NCI-H345 (cell line): ENCODE data around the gene KLHL36.

Experiments used
- DNase-seq: peaks from one replicate; lab custom pipeline; 2025; lab: John Stamatoyannopoulos, UW

KLHL36 gene

DNA sequence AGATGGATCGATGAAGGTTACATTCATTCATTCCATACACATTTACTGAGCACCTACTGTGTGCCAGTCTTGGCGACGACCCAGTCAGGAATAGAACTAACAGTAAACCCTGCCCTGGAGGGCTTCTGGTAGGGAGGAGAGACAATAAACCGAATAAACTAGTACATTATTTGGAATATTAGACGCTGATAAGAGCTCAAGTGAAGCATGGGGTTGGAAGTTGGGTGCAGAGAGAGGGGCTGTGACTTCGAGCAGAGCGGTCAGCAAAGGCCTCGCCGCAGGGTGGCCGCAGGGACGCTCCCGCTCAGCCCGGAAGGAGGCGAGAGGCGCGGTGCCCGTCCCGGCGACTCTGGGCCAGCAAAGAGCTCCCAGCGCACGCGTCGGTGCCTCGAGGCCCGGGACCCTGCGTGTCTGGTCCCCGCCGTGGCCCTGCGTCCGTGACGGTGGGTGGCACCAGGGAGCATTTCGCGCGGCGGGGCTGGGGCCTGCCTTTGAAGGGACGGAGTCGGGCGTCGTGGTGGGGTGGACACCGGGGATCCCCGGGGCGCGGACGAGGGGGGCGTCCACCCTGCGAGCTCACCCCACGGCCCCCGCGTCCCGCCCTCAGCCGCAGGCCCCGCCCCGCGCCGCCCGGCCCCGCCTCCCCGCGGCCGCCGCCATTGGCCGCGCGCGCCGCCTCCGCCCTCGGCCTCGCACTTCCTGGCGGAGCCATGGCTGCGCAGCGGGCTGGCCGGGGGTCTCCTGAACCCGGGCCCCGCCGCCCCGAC is at the start of gene KLHL36:
Gene KLHL36 (plus strand): TSS at position 684 of the 767 bp plus-strand sequence. CDS start 2,357 bp downstream, outside the sequence.
- peak; percentile 55 for DNase-seq

DNA sequence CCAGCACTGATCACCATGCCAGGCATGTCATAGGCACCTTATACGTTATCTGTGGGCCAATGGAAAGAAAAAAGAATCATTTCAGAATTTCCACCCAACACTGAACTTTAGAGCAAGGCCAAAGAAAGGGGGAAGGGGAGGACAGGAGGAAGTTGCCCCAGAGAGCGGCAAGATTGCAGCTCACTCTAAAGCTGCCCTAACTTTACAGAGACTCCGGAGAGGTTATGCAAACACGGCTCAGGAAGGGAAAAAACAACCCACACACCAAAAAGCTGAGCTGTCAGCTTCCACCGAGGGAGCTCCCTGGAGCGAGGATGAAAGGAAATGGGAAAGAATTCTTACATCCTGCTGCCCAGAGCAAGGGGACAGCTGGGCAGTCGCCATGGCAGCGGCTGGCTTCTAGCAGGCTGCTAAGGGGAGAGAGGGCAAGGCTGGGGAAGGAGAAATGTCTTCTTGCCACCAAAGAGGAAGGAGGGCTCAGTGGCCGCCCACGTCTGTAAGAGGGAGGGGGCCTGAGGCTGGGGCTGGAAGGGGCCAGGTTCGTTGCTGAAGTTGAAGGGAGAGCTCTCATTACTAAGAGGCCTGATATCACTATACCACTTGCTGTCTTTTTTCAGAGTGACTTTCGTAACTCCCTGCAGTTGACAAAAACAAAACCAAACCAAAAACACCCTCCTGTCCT is 48.6 kb upstream of the KLHL36 start:
- peak; percentile 18 for DNase-seq

DNA sequence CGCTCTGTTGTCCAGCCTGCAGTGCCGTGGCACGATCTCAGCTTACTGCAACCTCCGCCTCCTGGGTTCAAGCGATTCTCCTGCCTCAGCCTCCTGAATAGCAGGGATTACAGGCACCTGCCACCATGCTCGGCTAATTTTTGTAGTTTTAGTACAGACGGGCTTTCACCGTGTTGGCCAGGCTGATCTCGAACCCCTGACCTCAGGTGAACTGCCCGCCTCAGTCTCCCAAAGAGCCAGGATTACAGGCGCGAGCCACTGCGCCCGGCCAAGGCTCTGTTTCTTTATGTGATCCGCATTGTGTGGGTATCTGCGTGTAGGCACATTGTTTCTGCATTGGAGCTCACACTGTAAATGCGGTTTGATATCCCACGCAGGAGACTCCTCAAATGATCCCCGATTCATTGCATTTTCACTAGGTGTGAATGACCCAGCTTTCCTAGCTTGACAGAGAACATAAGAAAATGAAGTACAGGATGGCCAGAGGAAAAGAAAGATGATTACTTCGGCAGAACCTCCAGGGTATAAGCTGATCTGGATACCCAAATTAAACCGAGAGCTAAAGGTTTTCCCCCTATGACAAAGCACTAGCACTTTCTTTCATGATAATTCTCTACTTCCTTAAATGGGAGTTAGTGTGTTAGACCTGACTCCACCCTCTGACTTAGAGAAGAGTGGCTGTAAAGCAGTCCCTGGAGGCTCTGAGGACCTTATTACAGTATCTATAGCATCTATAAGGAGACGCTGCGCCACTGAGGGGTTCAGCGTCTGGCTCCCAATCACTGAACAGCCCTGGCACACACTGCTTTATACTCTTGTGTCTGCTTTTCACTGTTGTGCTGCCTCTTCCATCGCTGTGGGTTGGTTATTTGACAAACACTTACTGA is 47.7 kb upstream of the KLHL36 start:
- no peak for DNase-seq

DNA sequence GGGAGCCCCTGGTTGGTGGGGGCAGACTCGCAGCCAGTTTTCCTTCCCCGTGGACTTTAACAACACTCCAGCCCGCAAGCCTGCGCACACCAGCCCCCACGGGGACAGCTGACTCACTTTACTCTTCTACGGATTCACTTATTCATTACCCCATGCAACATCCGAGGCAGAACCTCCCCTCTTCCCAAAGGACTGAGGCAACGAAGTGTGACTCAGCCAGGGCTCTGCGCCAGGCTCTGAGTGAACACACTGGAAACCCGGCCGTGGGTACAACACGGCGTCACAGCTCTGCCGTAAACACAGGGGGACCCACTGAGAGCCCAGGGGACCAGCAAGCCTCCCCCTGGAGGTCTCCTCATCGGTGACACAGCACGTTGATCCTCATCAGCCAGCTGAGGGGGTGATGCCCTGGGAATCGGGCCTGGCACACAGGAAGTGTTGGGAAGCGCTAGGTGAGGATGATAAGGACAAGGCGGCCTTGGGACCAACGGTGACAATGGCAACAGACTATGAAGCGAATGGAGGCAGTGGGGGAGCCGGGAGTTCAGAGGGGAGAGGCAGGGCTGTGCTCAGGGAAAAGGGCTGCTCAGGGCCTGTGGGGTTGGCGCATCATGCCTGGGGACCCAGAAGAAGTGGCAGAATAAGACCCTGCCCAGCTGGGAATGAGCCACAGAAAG is 45.0 kb upstream of the KLHL36 start:
- peak; percentile 30 for DNase-seq

DNA sequence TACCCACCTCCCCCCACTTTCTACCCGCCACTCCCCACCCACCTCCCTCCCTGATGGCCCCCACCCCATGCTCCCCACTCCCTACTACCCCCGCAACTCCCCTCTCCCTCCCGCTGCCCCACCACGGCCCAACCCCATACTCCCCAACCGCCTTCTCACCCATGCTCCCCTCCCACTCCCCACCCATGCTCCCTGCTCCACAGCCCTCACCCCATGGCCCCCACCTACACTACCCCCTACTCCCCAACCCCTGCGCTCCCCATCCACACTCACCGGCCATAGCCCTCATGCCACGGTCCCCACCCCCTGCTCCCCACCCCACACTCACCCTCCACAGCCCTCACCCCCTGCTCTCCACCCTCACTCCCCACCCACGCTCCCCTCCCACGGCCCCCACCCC is 44.4 kb upstream of the KLHL36 start:
- no peak for DNase-seq

DNA sequence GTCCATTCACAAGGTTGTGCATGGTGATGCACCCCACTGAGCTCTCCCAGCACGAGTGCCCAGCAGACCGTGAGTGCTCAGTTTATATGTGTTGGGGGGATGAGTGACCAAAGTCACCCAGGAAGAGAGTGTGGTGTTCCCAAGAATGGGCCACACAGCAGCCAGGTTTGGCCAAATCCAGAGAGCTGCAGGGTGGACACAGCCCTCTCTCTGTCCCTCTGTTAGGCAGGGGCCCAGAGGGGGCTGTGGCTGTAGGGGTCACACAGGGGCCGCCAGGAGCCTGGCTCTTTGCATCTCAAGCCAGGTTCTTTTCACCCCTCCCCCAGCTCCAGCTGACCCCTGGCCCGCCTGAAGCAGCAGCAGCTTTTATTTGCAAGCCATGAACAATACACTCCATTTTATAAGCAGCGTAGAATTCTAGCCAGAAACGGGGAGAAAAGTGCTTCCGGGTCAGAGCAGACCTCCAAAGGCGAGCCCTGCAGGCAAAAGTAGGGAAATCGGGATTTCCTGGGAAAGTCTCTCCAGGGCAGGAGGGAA is 43.8 kb upstream of the KLHL36 start:
- no peak for DNase-seq

DNA sequence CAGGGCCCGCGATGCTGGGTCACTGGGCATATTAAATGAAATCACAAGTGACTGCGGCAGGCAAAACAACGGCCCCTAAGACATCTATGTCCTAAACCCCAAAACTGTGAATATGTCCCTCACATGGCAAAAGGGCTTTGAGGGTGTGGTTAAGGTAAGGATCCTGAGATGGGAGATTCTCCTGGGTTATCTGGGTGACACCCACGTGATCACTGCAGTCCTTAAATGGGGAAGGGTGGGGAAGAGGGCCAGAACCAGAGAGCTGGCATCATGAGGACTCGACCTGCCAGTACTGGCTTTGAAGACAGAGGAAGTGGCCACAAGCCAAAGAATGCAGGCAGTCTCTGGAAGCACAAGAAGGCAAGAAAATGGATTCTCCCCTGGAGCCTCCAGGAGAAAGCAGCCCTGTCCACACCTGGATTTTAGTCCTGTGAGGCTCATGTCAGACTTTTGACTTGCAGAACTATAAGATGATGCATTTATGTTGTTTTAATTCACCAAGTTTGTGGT is 42.9 kb upstream of the KLHL36 start:
- DNase-seq: no peak

DNA sequence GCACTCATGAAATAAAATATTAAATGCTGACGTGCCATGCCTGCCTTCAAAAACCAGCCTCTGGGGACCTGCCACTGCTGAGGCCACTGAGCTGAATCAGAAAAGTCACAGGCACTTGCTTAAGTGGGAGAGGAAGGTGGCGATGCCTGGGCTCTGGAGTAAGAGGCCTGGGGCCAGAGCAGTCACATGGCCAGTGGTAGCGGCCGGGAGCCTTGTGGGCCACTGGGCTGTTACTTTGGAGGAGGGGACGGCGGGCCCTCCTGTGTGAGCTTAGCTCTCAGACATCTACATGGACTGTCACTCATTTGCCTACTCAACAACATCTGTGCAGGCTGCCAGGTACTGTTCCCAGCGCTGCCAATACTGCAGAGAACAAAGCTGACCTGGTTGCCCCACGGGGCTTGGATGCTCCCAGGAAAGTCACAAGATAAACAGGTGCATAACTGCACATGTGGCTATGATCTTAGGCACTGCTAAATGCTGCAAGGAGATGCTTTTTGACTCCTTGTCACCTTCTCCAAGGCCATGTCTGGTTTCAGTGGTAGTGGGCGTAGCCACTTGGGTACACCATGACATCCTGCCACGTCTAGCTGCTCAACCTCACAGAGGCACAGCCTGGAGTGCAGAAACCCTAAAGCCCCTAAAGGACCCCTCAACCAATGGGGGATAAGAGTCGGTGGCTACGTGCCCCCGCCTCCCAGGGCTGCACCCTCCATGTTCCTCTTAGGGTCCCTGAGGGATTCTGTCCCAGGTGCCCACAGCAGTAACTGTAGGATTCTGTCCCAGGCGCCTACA is 42.0 kb upstream of the KLHL36 start:
- DNase-seq: no peak

DNA sequence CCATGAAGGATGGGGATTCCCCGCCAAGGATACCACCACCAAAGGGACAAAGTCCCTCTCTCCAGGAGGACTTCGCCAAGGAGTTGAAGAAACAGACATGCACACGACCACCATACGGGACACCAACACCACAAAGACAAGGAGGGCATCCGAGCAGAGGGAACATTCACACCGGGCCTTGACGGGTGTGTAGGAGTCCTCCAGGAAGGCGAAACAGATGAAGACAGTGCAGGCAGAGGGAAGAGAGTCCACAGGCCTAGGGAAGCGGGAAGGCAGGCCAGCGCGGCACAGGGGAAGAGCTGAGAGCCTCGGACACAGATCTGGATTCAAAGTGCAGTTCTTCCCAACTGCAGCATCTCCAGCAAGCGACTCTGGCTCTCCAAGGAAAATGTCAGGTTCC is 41.2 kb upstream of the KLHL36 start:
- no peak for DNase-seq

DNA sequence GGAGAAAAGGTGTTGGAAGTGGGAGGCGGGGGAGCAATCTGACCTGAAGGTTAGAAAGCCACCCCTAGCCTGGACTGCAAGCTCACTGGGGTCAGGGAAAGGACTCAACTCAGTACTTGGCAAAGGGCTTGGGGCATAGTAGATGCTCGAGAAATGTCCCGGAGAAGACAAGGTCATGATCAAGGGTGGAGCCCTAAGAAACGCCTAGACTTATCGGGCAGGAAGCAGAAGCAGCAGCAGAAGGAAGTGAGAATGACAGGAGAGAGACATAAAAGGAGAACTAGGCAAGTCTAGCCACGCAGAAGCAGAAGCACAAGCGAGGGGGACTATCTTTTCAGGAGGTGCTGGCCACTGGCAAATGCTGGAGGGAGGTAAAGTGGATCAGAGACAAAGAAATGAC is 40.6 kb upstream of the KLHL36 start:
- no peak for DNase-seq

DNA sequence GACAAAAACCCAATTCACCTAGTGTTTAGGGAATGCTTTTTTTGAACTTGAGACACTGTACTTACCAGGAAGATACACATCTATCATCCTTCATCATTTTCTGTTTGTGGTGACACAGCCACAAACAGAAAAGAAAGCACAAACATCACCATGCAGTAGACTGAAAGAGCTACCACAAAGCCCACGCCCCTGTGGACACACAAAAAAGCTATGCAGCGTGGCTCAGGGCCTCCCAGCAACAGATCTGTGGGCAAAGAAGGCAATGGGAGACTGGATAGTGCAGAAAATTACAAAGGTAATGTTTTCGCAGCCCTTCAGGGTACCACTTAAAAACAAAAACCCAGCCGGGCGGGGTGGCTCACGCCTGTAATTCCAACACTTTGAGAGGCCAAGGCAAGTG is 40.0 kb upstream of the KLHL36 start:
- DNase-seq: no peak

DNA sequence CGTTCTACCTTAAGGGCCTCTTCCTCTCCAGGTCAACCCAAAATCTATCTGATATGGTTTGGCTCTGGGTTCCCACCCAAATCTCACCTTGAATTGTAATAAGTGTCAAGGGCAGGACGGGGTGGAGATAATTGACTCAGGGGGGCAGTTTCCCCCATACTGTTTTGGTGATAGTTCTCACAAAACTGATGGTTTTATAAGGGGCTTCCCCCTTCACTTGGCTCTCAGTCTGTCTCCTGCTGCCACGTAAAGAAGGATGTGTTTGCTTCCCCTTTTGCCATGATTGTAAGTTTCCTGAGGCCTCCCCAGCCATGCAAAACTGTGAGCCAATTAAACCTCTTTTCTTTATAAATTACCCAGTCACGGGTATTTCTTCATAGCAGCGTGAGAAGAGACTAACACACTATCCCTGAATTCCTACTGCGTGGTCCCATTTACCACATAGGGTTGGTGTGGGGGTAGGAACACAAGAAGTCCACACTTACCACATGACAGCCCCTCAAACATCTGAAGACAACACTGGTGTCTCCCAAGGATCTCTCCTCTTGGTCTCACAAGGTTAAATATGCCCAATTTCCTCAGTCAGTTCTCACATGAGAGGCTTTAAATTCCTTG is 38.6 kb upstream of the KLHL36 start:
- DNase-seq: no peak

DNA sequence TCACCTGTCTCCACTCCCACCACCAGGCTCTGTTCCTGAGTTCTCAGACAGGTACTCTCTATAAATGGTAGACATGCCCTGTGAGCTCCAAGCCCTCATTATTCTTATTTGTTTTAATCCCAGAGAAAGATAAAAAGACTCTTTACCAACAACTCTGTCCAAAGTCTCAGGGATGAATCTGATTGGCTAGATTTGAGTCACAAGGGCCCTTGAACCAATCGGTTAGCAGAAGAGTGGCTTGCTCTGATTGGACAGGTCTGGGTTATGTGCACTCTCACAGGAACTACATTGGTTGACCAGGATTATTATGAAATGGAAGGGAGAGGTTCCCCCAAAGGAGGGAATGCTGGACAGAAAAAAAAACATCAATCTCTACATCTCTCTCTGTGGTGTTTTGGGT is 37.9 kb upstream of the KLHL36 start:
- no peak for DNase-seq

DNA sequence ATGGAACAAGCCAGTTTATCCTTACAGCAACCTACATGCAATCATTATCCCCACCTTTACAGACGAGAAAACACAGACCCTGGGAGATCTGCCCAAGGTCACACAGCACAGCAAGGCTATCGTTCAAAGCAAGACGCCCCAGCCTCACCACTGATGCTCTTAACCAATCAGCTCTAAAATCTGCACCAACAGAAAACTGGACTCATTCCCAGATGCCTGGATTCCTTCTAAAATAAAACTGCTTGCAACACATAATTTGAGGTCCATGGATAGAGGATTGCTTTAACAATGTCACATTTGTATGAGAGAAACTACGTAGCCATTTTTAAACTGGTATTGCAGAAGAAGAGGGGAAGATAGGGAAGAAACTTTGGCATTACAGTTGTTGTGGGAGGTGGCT is 37.3 kb upstream of the KLHL36 start:
- DNase-seq: no peak

DNA sequence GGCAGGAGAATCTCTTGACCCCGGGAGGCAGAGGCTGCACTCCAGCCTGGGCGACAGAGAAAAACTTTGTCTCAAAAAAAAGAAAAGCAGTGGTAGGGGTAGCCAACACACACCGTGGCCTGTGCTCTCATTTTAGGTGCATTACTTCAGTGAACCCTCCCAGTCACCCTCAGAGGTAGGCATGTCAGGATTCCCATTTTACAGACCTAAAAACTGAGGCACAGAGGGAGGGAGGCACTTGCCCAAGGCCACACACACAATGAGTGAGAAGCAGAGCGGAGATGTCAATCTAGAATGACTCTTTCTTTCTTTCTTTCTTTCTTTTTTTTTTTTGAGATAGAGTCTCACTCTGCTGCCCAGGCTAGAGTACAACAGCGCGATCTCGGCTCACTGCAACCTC is 35.6 kb upstream of the KLHL36 start:
- DNase-seq: no peak

DNA sequence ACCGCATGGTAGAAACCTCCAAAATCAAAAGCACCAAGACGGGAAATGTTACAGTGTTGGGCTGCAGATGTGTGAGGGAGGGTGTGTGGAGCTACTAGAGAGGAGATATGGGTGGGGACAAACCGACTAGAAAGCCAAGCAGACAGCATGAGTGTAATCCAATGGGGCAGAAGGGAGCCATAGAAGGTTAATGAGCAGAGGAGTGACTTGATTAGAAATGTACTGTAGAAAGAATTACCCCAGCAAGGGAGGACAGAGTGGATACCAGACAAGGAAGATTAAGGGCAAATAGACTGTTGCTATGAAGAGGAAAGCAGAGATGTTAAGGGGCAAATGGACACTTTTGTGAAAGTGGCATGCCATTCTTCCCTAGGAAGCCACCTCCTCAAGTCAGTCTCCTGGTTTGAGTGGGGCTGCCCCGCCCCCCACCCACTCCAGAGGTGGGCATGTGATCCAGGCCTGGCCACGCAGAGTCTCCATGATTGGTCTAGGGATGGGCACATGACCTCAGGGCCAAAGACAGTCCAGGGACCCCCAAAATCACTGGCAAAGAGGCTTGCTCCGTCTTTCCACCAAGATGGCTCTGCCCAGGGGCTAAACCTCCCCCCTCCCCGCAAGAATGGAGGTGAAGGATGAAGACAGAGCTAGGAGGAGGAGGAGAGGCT is 34.8 kb upstream of the KLHL36 start:
- no peak for DNase-seq

DNA sequence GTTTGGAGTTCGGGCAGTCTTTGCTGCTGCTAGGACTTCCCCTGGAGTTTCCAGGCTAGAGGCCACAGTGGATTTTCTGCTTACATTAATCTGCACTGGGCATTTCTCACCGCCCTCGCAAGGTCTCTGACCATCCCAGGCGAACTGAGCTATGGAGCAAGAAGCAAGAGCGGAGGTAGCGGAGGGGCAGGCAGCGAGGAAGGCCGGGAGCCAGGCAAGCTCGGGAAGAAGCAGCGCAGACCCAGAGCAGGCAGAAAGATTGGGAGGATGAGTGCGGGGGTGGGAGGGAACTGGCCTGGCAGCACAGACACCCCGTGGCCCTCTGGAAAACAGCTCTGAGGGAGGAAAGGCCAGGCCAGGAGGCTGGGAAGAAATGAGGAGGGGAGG is 34.2 kb upstream of the KLHL36 start:
- DNase-seq: no peak

DNA sequence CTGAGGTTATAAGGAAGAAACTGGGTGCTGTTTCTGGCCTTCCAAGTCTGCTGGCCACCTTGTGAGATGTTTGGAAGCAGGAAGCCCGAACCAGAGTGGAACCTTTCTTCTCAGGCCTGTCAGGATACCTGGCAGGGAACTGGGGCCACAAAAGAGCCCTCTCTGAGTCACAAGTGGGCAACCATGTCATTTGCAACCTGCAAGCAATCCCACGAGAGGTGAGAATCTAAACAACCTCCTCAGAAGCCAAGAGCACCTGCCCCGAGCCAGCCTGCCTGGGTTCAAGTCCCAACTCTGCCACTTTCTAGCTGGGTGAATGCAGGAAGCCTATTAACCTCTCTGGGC is 33.7 kb upstream of the KLHL36 start:
- no peak for DNase-seq

DNA sequence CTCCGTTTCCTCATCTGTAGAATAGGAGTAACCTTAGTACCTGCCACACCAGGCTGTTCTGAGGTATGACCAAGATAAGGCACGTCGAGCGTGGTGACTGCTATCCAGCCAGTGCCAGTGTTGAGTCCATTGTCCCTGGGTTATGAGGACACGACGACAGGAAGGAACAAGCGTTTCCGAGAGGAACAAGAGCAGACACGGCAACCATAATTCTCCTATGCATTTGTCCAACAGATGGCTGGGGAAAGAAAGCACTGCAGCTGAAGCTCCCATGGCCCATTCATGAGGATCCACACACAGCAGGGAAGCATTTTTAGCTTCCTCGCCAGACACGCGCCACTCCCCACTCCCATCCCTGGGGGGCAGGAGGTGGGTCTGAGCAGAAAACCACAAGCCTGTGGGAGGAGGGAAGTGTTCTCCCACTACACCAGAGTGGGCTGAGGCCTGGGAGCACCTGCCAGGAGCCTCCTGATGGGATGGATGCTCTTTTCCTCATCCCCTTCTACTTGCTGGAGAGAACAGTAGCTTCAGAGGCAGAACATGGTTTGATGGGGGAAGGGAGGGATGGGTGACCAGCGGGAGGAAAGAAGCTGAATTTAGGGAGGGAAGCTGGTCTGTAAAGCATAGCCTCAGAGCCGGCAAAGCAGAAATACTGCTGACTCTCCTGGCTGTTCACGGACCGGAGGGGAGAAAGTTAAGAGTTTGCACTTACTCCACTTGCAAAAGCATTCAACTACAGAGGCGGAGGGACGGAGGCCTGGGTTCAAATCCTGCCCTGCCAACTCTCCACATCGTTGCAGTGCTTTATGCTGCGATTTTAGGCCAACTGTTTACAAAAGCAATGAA is 33.1 kb upstream of the KLHL36 start:
- peak; percentile 16 for DNase-seq
